SK-N-MC (cell line): ENCODE measurements around the gene IPP.

ENCODE experiments used
- DNase-seq: peaks from one replicate; pipeline ENCODE4 v3.0.0-alpha.2; 2011; ENCODE audit warnings: low read depth, low spot score
- H3K27ac ChIP-seq: fragments of 200-600 bp; sonication (generic); 2 replicates; pipeline ENCODE4 v1.5.1; 2016; ENCODE audit warnings: mixed run types
- H3K36me3 ChIP-seq: fragments of 200-600 bp; sonication (generic); 2 replicates; pipeline ENCODE4 v1.6.1; 2017; ENCODE audit warnings: antibody characterized with exemption, low read length, mixed read lengths; ENCODE audit not compliant: insufficient read depth
- H3K4me3 ChIP-seq: fragments of 200-600 bp; sonication (generic); 2 replicates; pipeline ENCODE4 v1.5.1; 2016
- H3K9ac ChIP-seq: fragments of 200-600 bp; sonication (generic); 2 replicates; pipeline ENCODE4 v1.8.0; 2017; ENCODE audit warnings: mixed run types, mixed read lengths; ENCODE audit not compliant: insufficient read length
- H3K9me3 ChIP-seq: fragments of 200-600 bp; sonication (generic); 2 replicates; pipeline ENCODE4 v1.6.1; 2017; ENCODE audit warnings: low read depth, mild to moderate bottlenecking, antibody characterized with exemption, low read length, moderate library complexity, mixed read lengths
- EZH2 ChIP-seq: fragments of 200-600 bp; sonication (generic); IDR thresholded peaks from one replicate; pipeline ENCODE4 v1.6.1; 2017; ENCODE audit warnings: antibody characterized with exemption
- FOXP2 ChIP-seq: optimal IDR thresholded peaks from 2 replicates; pipeline ENCODE3; 2011; ENCODE audit warnings: mild to moderate bottlenecking, moderate library complexity; ENCODE audit not compliant: insufficient read depth; ENCODE audit errors: extremely low read length, control extremely low read depth
- POLR2AphosphoS5 ChIP-seq: IDR thresholded peaks from 2 replicates; pipeline ENCODE4 v1.6.1; 2012; ENCODE audit warnings: mild to moderate bottlenecking, low read depth, low read length, borderline replicate concordance

IPP gene

GRCh38 chr1:45687754-45688740 lies 62.4 kb downstream of the IPP start, which contains the start of gene TMEM69:
Gene TMEM69, plus strand, starts transcription at chr1:45688181. Its CDS starts 2,888 bp downstream, at chr1:45691069.
- Histone ChIP-seq H3K36me3 (peaks cover 28% of the 10 kb centered on the region), H3K4me3 (peak within 1 kb of the TSS; percentile 92), H3K9me3 (no peaks in the 10 kb centered on the region), H3K9ac (peak within 1 kb of the TSS; percentile 94), H3K27ac (peak within 1 kb of the TSS; percentile 98)
- TF ChIP-seq EZH2 (no peak), POLR2AphosphoS5 (peak; percentile 96)
- DNase-seq = peak; percentile 81

- Histone ChIP-seq H3K36me3 (peaks cover 19% of the 10 kb centered on the region), H3K27ac (peak overlapping the region; percentile 98), H3K4me3 (peak overlapping the region; percentile 92), H3K9ac (peak overlapping the region; percentile 94), H3K9me3 (no peaks in the 10 kb centered on the region)
- peak; percentile 98 for DNase-seq
- TF ChIP-seq POLR2AphosphoS5 = peak; percentile 95
- no peak for TF ChIP-seq FOXP2
Measured at GRCh38 chr1:45687014-45687753, 63.3 kb downstream of the IPP start.

DNA sequence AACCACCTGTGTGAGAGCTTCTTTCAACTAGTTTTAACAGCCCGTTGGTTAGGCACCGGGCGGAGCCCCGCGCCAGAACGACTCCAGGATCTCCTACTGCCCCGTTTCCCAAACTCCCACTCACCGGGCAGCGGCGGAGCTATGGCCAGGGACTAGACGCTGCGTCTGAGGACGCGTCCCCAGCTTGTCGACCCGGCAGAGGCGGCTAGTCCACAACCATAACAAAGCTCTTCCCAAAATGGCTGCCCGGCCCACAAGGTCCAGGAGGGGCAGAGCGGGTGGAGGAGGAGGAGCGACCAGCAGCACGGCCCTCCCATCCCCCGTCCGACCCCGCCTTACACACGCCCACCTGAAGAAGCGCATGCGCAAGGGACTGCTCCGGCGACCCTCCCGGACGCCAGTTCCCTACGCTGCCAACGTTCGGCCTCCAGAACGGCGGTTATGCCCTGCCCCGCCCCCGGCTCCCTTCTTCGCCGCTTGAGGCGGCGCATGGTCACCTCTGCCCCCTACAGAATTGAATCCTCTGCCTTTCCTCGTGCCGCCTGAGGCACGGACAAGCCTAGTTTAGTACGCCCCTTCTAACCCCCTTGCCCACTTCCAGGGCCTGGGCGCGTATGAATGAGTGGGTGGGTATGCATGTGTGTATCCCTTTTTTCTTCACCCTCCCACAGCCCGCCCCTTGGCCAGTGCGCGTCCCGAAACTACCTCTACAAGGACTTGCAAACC lies 64.0 kb downstream of the IPP start, which contains the start of gene GPBP1L1:
GPBP1L1 (minus strand) TSS at position 246 of the 726 bp plus-strand sequence. CDS start 27,446 bp downstream, outside the sequence.
- TF ChIP-seq FOXP2 (no peak), POLR2AphosphoS5 (peak; percentile 88), EZH2 (no peak)
- peak within 1 kb of the TSS; percentile 92 for H3K4me3 ChIP-seq
- H3K9me3 ChIP-seq = no peaks in the 10 kb centered on the region
- DNase-seq = peak; percentile 79
- H3K9ac ChIP-seq = peak within 1 kb of the TSS; percentile 94
- H3K27ac ChIP-seq = peak within 1 kb of the TSS; percentile 98
- peaks cover 15% of the 10 kb centered on the region for H3K36me3 ChIP-seq

GRCh38 chr1:45686015-45686287 lies 64.5 kb downstream of the IPP start:
- TF ChIP-seq EZH2 (no peak), POLR2AphosphoS5 (no peak), FOXP2 (no peak)
- H3K27ac ChIP-seq = peak overlapping the region; percentile 92
- DNase-seq = no peak
- peaks cover 13% of the 10 kb centered on the region for H3K36me3 ChIP-seq
- H3K9ac ChIP-seq = peak overlapping the region; percentile 88
- H3K4me3 ChIP-seq = peak overlapping the region; percentile 92
- H3K9me3 ChIP-seq = no peaks in the 10 kb centered on the region

DNA sequence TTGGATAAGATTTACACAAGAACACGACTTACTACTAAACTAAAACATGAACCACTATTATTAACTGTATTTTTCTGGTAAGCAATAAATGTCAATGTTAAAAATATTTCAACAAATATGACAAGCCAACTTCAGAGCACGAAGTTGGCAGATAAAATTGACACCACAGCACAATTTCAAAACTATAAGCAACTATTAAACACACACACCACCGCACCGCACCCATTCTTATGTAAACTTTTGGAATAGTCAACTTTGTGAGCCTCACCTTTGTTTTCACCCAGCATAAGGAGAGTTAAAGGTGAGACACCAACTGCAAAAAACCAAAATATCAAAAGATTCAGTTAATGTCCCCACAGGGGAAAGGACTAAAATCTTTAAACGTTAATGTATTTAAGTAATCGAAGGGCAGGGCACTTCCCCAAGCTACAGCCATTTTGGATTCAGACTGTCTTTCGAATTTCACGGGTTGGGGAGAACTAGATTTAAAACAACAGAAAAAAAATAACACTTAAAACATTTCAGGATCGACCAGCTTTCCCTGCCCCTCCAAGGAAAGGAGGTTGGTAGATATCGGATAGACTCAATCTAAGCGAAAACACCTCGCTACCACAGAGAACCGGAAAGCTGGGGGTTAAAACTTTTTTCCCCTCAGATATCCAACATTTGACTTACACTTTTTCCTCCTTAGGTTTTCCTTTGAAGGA lies 65.0 kb downstream of the IPP start:
- H3K36me3 ChIP-seq = peaks cover 13% of the 10 kb centered on the region
- peak overlapping the region; percentile 88 for H3K9ac ChIP-seq
- TF ChIP-seq EZH2 = no peak
- no peak for TF ChIP-seq FOXP2
- TF ChIP-seq POLR2AphosphoS5 = no peak
- H3K27ac ChIP-seq = peak overlapping the region; percentile 92
- H3K4me3 ChIP-seq = peak overlapping the region; percentile 92
- no peak for DNase-seq
- H3K9me3 ChIP-seq = no peaks in the 10 kb centered on the region

DNA sequence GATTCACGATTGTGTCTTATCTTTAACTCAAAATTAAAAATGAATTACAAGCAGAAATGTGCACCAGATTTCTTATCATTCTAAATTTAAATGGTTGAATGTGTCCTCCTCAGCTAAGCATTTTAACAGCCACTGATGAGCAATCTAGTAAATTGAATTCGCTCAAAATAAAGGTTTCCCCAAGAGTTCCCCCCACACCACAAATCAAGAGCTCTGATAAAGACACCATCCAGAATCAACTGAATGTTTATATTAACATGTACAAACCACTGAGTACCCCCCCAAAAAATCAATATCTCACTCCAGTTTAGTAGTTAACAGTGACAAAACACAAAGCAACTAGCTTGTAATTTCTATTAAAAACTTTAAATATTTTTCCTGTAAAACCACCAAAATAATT lies 66.1 kb downstream of the IPP start:
- Histone ChIP-seq H3K9ac (peak overlapping the region; percentile 88), H3K36me3 (peaks cover 7% of the 10 kb centered on the region; the same call in 1 of the 2 replicates), H3K27ac (peak overlapping the region; percentile 1; the same call in 1 of the 2 replicates), H3K4me3 (peak overlapping the region; percentile 92), H3K9me3 (no peaks in the 10 kb centered on the region)
- no peak for TF ChIP-seq FOXP2
- no peak for TF ChIP-seq EZH2
- no peak for TF ChIP-seq POLR2AphosphoS5
- DNase-seq = no peak

- no peaks in the 10 kb centered on the region for H3K9me3 ChIP-seq
- no peak for DNase-seq
- no peak overlapping the region for H3K9ac ChIP-seq
- peak overlapping the region; percentile 25; the same call in 1 of the 2 replicates for H3K27ac ChIP-seq
- no peak overlapping the region for H3K4me3 ChIP-seq
- H3K36me3 ChIP-seq = peaks cover 7% of the 10 kb centered on the region; the same call in 1 of the 2 replicates
- TF ChIP-seq EZH2 (no peak), FOXP2 (no peak)
Measured at GRCh38 chr1:45682942-45683341, 67.5 kb downstream of the IPP start.
